Measurements from ENCODE around the gene GRIP1.

The GRIP1 gene

GRCh38 chr12:66459944-66460482 lies 218.9 kb downstream of the GRIP1 start:
- Histone ChIP-seq H3K27ac (ENCODE audit: low read depth, low read length) (no peak overlapping the region), H3F3A (ENCODE audit: insufficient read depth) (no peaks in the 10 kb centered on the region), H2AFZ (ENCODE audit: low read depth, low read length, severe bottlenecking) (no peak overlapping the region), H3K36me3 (ENCODE audit: low read length) (no peaks in the 10 kb centered on the region), H3K79me2 (ENCODE audit: insufficient read depth, low read length) (no peaks in the 10 kb centered on the region), H3K27me3 (ENCODE audit: low read length) (no peaks in the 10 kb centered on the region), H3K9me3 (ENCODE audit: insufficient read depth, low read length) (no peaks in the 10 kb centered on the region), H3K9me2 (replicated peaks; ENCODE audit: insufficient read depth, low read length) (no peaks in the 10 kb centered on the region), H4K20me1 (ENCODE audit: low read depth, low read length) (no peaks in the 10 kb centered on the region), H3K9ac (ENCODE audit: low read length) (no peak overlapping the region), H3K4me2 (ENCODE audit: low read depth, low read length, poor library complexity, severe bottlenecking) (no peak overlapping the region), H3K4me3 (ENCODE audit: insufficient read depth, low read length, poor library complexity, severe bottlenecking) (no peak overlapping the region)
- TF ChIP-seq EZH2phosphoT487 (conservative IDR thresholded peaks at IDR 0.05; ENCODE audit: low read length) (no peak), CTCF (IDR thresholded peaks at IDR 0.05; ENCODE audit: insufficient read depth, low read length, poor library complexity, severe bottlenecking) (no peak)

GRCh38 chr12:66456612-66457011 lies 222.3 kb downstream of the GRIP1 start:
- no peak for TF ChIP-seq EZH2phosphoT487 (conservative IDR thresholded peaks at IDR 0.05; ENCODE audit: low read length)
- no peak for TF ChIP-seq CTCF (IDR thresholded peaks at IDR 0.05; ENCODE audit: insufficient read depth, low read length, poor library complexity, severe bottlenecking)
- H3K4me2 ChIP-seq (ENCODE audit: low read depth, low read length, poor library complexity, severe bottlenecking): no peak overlapping the region

GRCh38 chr12:66453844-66454243 lies 225.0 kb downstream of the GRIP1 start:
- no peaks in the 10 kb centered on the region for H3K9me2 ChIP-seq (replicated peaks; ENCODE audit: insufficient read depth, low read length)
- no peak overlapping the region for H3K4me3 ChIP-seq (ENCODE audit: insufficient read depth, low read length, poor library complexity, severe bottlenecking)
- H3K4me2 ChIP-seq (ENCODE audit: low read depth, low read length, poor library complexity, severe bottlenecking): no peak overlapping the region
- no peak overlapping the region for H2AFZ ChIP-seq (ENCODE audit: low read depth, low read length, severe bottlenecking)
- no peaks in the 10 kb centered on the region for H3K79me2 ChIP-seq (ENCODE audit: insufficient read depth, low read length)
- H3F3A ChIP-seq (ENCODE audit: insufficient read depth): no peaks in the 10 kb centered on the region
- H3K27ac ChIP-seq (ENCODE audit: low read depth, low read length): no peak overlapping the region
- H3K9ac ChIP-seq (ENCODE audit: low read length): no peak overlapping the region
- no peaks in the 10 kb centered on the region for H3K9me3 ChIP-seq (ENCODE audit: insufficient read depth, low read length)
- H3K27me3 ChIP-seq (ENCODE audit: low read length): no peaks in the 10 kb centered on the region
- no peaks in the 10 kb centered on the region for H3K36me3 ChIP-seq (ENCODE audit: low read length)
- H4K20me1 ChIP-seq (ENCODE audit: low read depth, low read length): no peaks in the 10 kb centered on the region
- TF ChIP-seq EZH2phosphoT487 (conservative IDR thresholded peaks at IDR 0.05; ENCODE audit: low read length): no peak
- TF ChIP-seq CTCF (IDR thresholded peaks at IDR 0.05; ENCODE audit: insufficient read depth, low read length, poor library complexity, severe bottlenecking): no peak

More at GRCh38 chr12:66456612-66457011, 222.3 kb downstream of the GRIP1 start:
- no peak overlapping the region for H3K9ac ChIP-seq (ENCODE audit: low read length)
- no peaks in the 10 kb centered on the region for H3K27me3 ChIP-seq (ENCODE audit: low read length)
- H3K27ac ChIP-seq (ENCODE audit: low read depth, low read length): no peak overlapping the region
- no peaks in the 10 kb centered on the region for H4K20me1 ChIP-seq (ENCODE audit: low read depth, low read length)
- H3F3A ChIP-seq (ENCODE audit: insufficient read depth): no peaks in the 10 kb centered on the region
- no peak overlapping the region for H2AFZ ChIP-seq (ENCODE audit: low read depth, low read length, severe bottlenecking)
- no peaks in the 10 kb centered on the region for H3K9me2 ChIP-seq (replicated peaks; ENCODE audit: insufficient read depth, low read length)
- no peak overlapping the region for H3K4me3 ChIP-seq (ENCODE audit: insufficient read depth, low read length, poor library complexity, severe bottlenecking)
- no peaks in the 10 kb centered on the region for H3K79me2 ChIP-seq (ENCODE audit: insufficient read depth, low read length)
- no peaks in the 10 kb centered on the region for H3K36me3 ChIP-seq (ENCODE audit: low read length)
- H3K9me3 ChIP-seq (ENCODE audit: insufficient read depth, low read length): no peaks in the 10 kb centered on the region

Data from SU-DHL-6 (cell line).